ENCODE results near the gene ASCC2.

DNA sequence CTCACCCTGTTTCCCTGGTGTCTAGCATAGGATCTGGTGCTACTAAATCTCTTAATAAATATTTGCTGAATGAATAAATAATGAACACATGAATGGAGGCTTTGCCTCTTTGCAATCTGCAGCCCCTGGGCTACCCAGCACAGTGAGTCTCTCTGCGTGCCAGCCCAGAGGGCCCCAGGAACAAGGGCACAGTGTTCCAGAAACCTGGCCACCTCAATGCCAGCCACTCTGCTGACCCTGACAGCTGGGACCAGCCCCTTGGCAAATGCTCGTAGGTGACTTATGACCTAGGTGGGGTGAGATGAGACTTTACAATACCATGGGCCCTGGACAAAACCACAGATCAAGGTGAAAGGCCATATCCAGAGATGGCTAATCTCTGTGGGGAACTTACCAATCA lies 39.3 kb downstream of the ASCC2 start:
- TF ChIP-seq ZNF423 (CRISPR knock-in tag; IDR thresholded peaks at IDR 0.05) (no peak), TP53 (CRISPR knock-in tag; IDR thresholded peaks at IDR 0.05) (no peak), NR2C2 (CRISPR knock-in tag; IDR thresholded peaks at IDR 0.05) (no peak), MYBL2 (CRISPR knock-in tag; IDR thresholded peaks at IDR 0.05) (no peak)
- TF ChIP-seq, protein P1, sequence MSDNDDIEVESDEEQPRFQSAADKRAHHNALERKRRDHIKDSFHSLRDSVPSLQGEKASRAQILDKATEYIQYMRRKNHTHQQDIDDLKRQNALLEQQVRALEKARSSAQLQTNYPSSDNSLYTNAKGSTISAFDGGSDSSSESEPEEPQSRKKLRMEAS (CRISPR knock-in tag; IDR thresholded peaks at IDR 0.05): no peak
- TF ChIP-seq, protein P2, sequence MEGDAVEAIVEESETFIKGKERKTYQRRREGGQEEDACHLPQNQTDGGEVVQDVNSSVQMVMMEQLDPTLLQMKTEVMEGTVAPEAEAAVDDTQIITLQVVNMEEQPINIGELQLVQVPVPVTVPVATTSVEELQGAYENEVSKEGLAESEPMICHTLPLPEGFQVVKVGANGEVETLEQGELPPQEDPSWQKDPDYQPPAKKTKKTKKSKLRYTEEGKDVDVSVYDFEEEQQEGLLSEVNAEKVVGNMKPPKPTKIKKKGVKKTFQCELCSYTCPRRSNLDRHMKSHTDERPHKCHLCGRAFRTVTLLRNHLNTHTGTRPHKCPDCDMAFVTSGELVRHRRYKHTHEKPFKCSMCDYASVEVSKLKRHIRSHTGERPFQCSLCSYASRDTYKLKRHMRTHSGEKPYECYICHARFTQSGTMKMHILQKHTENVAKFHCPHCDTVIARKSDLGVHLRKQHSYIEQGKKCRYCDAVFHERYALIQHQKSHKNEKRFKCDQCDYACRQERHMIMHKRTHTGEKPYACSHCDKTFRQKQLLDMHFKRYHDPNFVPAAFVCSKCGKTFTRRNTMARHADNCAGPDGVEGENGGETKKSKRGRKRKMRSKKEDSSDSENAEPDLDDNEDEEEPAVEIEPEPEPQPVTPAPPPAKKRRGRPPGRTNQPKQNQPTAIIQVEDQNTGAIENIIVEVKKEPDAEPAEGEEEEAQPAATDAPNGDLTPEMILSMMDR (IDR thresholded peaks at IDR 0.05): no peak
- TF ChIP-seq, protein P3, sequence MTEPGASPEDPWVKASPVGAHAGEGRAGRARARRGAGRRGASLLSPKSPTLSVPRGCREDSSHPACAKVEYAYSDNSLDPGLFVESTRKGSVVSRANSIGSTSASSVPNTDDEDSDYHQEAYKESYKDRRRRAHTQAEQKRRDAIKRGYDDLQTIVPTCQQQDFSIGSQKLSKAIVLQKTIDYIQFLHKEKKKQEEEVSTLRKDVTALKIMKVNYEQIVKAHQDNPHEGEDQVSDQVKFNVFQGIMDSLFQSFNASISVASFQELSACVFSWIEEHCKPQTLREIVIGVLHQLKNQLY (CRISPR knock-in tag; IDR thresholded peaks at IDR 0.05): no peak

Data from WTC11 (cell line).